ENCODE data around the gene PEPD. TPM values are rescaled to one million over a fixed set of nuclear protein-coding genes. Genes with fewer than 3 reads are reported as not detected.

The PEPD gene
- total and polyA plus RNA-seq, 7 experiments from 2014 or later: 21.9 to 126 (median 24.6) TPM

DNA sequence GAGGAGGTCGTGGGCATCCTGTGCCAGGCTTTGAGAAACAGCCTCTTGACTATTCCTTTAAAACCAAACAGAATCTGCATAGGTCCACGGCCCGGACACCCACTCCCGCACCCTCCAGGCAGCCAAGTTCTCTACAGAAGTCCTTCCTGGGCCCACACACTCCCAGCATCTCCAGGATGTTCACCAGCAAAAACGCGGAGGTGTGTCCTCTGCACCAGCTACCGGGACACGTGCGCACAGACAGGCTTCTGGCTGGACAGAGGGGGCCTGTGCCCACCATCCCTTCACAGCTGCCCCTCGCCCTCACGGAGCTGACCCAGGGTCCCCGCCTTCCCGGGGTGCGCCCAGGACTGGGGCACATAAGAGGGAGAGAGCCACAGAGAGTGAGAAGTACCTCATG, 103.8 kb downstream of the PEPD start:
- no peaks in the 10 kb centered on the region for H3K9me3 Mint-ChIP-seq
- Histone ChIP-seq H3K36me3 (ENCODE audit: control insufficient read depth in 2 of 3, insufficient read depth in 3 of 3, low read length in 3 of 3) (no peaks in the 10 kb centered on the region), H3K9me3 (ENCODE audit: control insufficient read depth in 2 of 3, low read length in 3 of 3) (no peaks in the 10 kb centered on the region), H3K27me3 (ENCODE audit: control insufficient read depth in 2 of 2, insufficient read depth in 2 of 2, low read length in 2 of 2) (no peaks in the 10 kb centered on the region), H3K4me3 (ENCODE audit: low read length) (no peak overlapping the region), H3K27ac (ENCODE audit: low read depth, low read length) (no peak overlapping the region), H3K4me1 (ENCODE audit: control insufficient read depth in 2 of 2, insufficient read depth in 2 of 2, low read length in 2 of 2) (no peaks in the 10 kb centered on the region)
- no peak for ATAC-seq
- no peak for DNase-seq
- no peak overlapping the region for H3K4me3 Mint-ChIP-seq
- H3K36me3 Mint-ChIP-seq: no peaks in the 10 kb centered on the region
- ChIA-PET CTCF (interaction anchor here (1.2 kb wide), 1 partner anchor 273 kb away, joined by 4 read pairs; no protein-coding TSS in a partner anchor), POLR2A (no interaction called here)
- H3K27ac Mint-ChIP-seq: no peak overlapping the region
- peaks cover 2 to 9% (median 8%) of the 10 kb centered on the region in 7 donors for H3K4me1 Mint-ChIP-seq
- intact Hi-C loops (cut with micrococcal nuclease): loop anchor here (5.0 kb wide), 2 partner anchors 105 to 355 kb away; partner anchors contain the start of gene PEPD (in 1 of the 2)
- no peaks in the 10 kb centered on the region for H3K27me3 Mint-ChIP-seq

DNA sequence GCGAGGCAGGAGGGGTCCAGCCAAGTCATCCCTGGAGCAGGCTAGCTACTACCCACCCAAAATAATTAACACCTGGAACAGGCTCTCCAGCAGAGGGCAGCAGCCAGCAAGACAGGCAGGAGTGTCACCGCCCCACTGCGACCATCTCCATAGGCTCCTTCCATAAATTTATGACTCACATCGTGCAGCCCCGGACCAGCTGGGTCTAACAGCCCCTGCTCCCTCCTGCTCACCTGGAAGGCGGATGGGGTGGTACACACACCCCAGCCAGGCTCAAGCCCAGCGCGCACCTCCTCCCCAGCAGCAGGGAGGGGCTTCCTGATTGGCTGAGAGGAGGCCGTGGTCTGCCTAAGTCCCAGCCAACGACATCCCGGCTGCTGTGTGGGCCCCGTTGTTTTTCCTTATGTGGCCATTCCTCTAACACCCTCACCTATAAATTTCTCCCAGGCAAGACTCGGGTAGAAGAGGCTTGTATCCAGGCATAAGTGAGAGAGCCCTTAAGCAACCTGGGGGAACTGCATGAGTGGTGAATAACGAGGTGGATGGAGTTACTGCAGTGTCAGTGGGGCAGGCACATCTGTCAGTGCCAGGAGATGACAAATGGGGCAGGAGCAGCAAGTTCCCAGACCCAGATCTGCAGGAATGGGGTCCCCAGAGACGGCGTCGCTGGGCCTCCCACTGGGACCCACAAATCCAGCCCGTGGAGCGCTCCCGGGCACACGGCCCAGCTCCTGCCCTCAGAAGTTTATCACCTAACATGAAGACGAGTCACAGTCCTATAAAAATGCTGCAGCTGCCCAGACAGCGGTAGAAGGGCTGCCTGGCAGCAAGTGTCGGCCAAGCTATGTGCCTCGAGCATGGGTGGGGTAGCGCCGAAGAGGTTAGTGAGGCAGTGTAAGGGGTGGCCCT, 105.0 kb downstream of the PEPD start:
- Mint-ChIP-seq H3K9me3 (no peaks in the 10 kb centered on the region), H3K27ac (peak overlapping the region in 3 of 9 donors; percentile 8 to 38 (median 36)), H3K4me1 (peaks cover 2 to 9% (median 8%) of the 10 kb centered on the region in 7 donors), H3K27me3 (no peaks in the 10 kb centered on the region), H3K4me3 (peak overlapping the region; percentile 61 to 80 (median 72)), H3K36me3 (no peaks in the 10 kb centered on the region)
- no peaks in the 10 kb centered on the region for H3K9me3 ChIP-seq (ENCODE audit: control insufficient read depth in 2 of 3, low read length in 3 of 3)
- DNase-seq (peak; percentile 31 to 64 (median 53)), ATAC-seq (peak; percentile 81)
- POLR2A ChIA-PET: interaction anchor here (0.8 kb wide), 1 partner anchor 14 kb away, joined by 3 read pairs; no protein-coding TSS in a partner anchor
- peaks cover 0 to 4% (median 0%) of the 10 kb centered on the region in 3 experiments for H3K36me3 ChIP-seq (ENCODE audit: control insufficient read depth in 2 of 3, insufficient read depth in 3 of 3, low read length in 3 of 3)
- CTCF ChIA-PET: interaction anchor here (0.6 to 1.6 kb wide), 7 partner anchors 10 to 767 kb away, joined by 3 to 5 read pairs (median 4); no protein-coding TSS in a partner anchor
- intact Hi-C loops (cut with micrococcal nuclease): loop anchor here (5.0 kb wide), 2 partner anchors 106 to 356 kb away; partner anchors contain the start of gene PEPD (in 1 of the 2)
- peak overlapping the region; percentile 21 for H3K4me3 ChIP-seq (ENCODE audit: low read length)
- H3K27me3 ChIP-seq (ENCODE audit: control insufficient read depth in 2 of 2, insufficient read depth in 2 of 2, low read length in 2 of 2): no peaks in the 10 kb centered on the region
- no peaks in the 10 kb centered on the region for H3K4me1 ChIP-seq (ENCODE audit: control insufficient read depth in 2 of 2, insufficient read depth in 2 of 2, low read length in 2 of 2)
- H3K27ac ChIP-seq (ENCODE audit: low read depth, low read length): no peak overlapping the region

- Mint-ChIP-seq H3K27ac (no peak overlapping the region), H3K36me3 (peaks cover 0 to 8% (median 0%) of the 10 kb centered on the region in 5 donors), H3K27me3 (no peaks in the 10 kb centered on the region), H3K9me3 (no peaks in the 10 kb centered on the region), H3K4me1 (peaks cover 2 to 9% (median 8%) of the 10 kb centered on the region in 7 donors), H3K4me3 (no peak overlapping the region)
- DNase-seq (no peak), ATAC-seq (no peak)
- CTCF ChIA-PET: interaction anchor here (1.6 kb wide), 1 partner anchor 16 kb away, joined by 4 read pairs; no protein-coding TSS in a partner anchor
- H3K27me3 ChIP-seq (ENCODE audit: control insufficient read depth in 2 of 2, insufficient read depth in 2 of 2, low read length in 2 of 2): no peaks in the 10 kb centered on the region
- intact Hi-C loops (cut with micrococcal nuclease): loop anchor here (5.0 kb wide), 2 partner anchors 107 to 357 kb away; partner anchors contain the start of gene PEPD (in 1 of the 2)
- no peak overlapping the region for H3K4me3 ChIP-seq (ENCODE audit: low read length)
- H3K4me1 ChIP-seq (ENCODE audit: control insufficient read depth in 2 of 2, insufficient read depth in 2 of 2, low read length in 2 of 2): no peaks in the 10 kb centered on the region
- POLR2A ChIA-PET: no interaction called here
- H3K27ac ChIP-seq (ENCODE audit: low read depth, low read length): no peak overlapping the region
- no peaks in the 10 kb centered on the region for H3K9me3 ChIP-seq (ENCODE audit: control insufficient read depth in 2 of 3, low read length in 3 of 3)
- peaks cover 0 to 19% (median 0%) of the 10 kb centered on the region in 3 experiments for H3K36me3 ChIP-seq (ENCODE audit: control insufficient read depth in 2 of 3, insufficient read depth in 3 of 3, low read length in 3 of 3)
Measured at GRCh38 chr19:33414667-33415605, 106.7 kb downstream of the PEPD start.

DNA sequence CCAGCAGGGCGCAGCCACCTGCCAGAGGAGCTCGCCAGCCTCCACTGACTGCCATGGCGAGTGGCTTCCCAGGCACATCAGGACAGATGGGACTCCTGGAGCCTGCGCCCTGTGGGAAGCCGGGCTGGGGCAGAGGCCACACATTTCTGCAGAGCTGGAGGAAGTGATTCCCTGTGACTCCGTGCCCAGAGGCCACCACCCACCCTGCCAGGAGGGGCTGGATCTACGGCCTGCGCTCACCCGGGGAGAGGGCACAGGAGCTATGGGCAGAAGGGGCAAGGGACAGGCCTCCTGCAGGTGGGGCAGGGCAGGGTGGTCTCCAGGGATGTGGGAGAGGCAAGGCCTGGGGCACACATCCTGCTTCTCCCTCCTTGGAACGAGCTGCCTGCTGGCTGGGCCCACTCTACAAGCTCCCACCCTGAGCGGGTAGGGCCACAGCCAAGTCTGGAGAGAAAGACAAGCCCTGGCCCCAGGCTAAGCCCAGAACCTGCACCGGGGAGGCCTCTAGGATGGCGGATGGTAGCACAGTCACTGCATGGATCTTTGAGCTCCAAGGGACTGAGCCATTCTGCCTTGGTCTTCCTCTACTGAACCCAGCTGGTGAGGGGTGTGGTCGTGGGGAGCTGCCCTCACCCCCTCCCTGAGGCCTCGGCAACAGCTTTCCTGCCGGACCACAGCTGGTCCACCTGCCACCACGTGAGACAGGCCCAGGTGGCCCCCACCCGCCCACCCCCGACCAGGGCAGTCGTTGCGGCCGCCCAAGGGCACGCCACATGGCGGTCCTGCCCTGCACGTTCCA, 107.5 kb downstream of the PEPD start:
- Mint-ChIP-seq H3K4me1 (peaks cover 2 to 9% (median 8%) of the 10 kb centered on the region in 7 donors), H3K9me3 (no peaks in the 10 kb centered on the region), H3K4me3 (no peak overlapping the region), H3K27ac (no peak overlapping the region), H3K36me3 (peaks cover 0 to 8% (median 0%) of the 10 kb centered on the region in 5 donors), H3K27me3 (no peaks in the 10 kb centered on the region)
- intact Hi-C loops (cut with micrococcal nuclease): no loop called here
- no peak overlapping the region for H3K27ac ChIP-seq (ENCODE audit: low read depth, low read length)
- DNase-seq: no peak
- H3K9me3 ChIP-seq (ENCODE audit: control insufficient read depth in 2 of 3, low read length in 3 of 3): no peaks in the 10 kb centered on the region
- H3K4me3 ChIP-seq (ENCODE audit: low read length): no peak overlapping the region
- H3K4me1 ChIP-seq (ENCODE audit: control insufficient read depth in 2 of 2, insufficient read depth in 2 of 2, low read length in 2 of 2): no peaks in the 10 kb centered on the region
- ChIA-PET POLR2A (no interaction called here), CTCF (interaction anchor here (1.4 kb wide), 1 partner anchor 186 kb away, joined by 3 read pairs; no protein-coding TSS in a partner anchor)
- peaks cover 0 to 21% (median 0%) of the 10 kb centered on the region in 3 experiments for H3K36me3 ChIP-seq (ENCODE audit: control insufficient read depth in 2 of 3, insufficient read depth in 3 of 3, low read length in 3 of 3)
- ATAC-seq: no peak
- no peaks in the 10 kb centered on the region for H3K27me3 ChIP-seq (ENCODE audit: control insufficient read depth in 2 of 2, insufficient read depth in 2 of 2, low read length in 2 of 2)

GRCh38 chr19:33413426-33413725, 108.2 kb downstream of the PEPD start:
- H3K4me3 ChIP-seq (ENCODE audit: low read length): no peak overlapping the region
- no peak for ATAC-seq
- no peaks in the 10 kb centered on the region for H3K4me1 ChIP-seq (ENCODE audit: control insufficient read depth in 2 of 2, insufficient read depth in 2 of 2, low read length in 2 of 2)
- no peak for DNase-seq
- H3K27ac Mint-ChIP-seq: no peak overlapping the region
- peaks cover 2 to 9% (median 8%) of the 10 kb centered on the region in 7 donors for H3K4me1 Mint-ChIP-seq
- no peaks in the 10 kb centered on the region for H3K27me3 Mint-ChIP-seq
- CTCF ChIA-PET: interaction anchor here (1.4 kb wide), 1 partner anchor 185 kb away, joined by 3 read pairs; no protein-coding TSS in a partner anchor
- H3K9me3 Mint-ChIP-seq: no peaks in the 10 kb centered on the region
- H3K36me3 ChIP-seq (ENCODE audit: control insufficient read depth in 2 of 3, insufficient read depth in 3 of 3, low read length in 3 of 3): peaks cover 0 to 21% (median 0%) of the 10 kb centered on the region in 3 experiments
- H3K9me3 ChIP-seq (ENCODE audit: control insufficient read depth in 2 of 3, low read length in 3 of 3): no peaks in the 10 kb centered on the region
- peaks cover 0 to 8% (median 0%) of the 10 kb centered on the region in 5 donors for H3K36me3 Mint-ChIP-seq
- intact Hi-C loops (cut with micrococcal nuclease): no loop called here
- POLR2A ChIA-PET: no interaction called here
- no peak overlapping the region for H3K27ac ChIP-seq (ENCODE audit: low read depth, low read length)
- H3K4me3 Mint-ChIP-seq: no peak overlapping the region
- no peaks in the 10 kb centered on the region for H3K27me3 ChIP-seq (ENCODE audit: control insufficient read depth in 2 of 2, insufficient read depth in 2 of 2, low read length in 2 of 2)

Measured in naive thymus-derived CD4-positive, alpha-beta T cell (primary cell).